22Rv1 (cell line): ENCODE results near the gene PDZRN3.

Source experiments
- H3K27ac ChIP-seq: fragments of 450-650 bp; 2 replicates; pipeline ENCODE4 v1.5.1; 2017
- ZFX ChIP-seq: fragments of 450-650 bp; IDR thresholded peaks from 2 replicates; pipeline ENCODE4 v1.6.1; 2017; ENCODE audit warnings: antibody characterized with exemption, borderline replicate concordance
- TF ChIP-seq, protein P1 (sequence below): fragments of 450-650 bp; IDR thresholded peaks from 2 replicates; pipeline ENCODE4 v1.5.1; 2017; ENCODE audit warnings: mild to moderate bottlenecking

PDZRN3 gene

GRCh38 chr3:73497646-73498406, 126.9 kb downstream of the PDZRN3 start:
- TF ChIP-seq ZFX = no peak
- TF ChIP-seq, protein P1, sequence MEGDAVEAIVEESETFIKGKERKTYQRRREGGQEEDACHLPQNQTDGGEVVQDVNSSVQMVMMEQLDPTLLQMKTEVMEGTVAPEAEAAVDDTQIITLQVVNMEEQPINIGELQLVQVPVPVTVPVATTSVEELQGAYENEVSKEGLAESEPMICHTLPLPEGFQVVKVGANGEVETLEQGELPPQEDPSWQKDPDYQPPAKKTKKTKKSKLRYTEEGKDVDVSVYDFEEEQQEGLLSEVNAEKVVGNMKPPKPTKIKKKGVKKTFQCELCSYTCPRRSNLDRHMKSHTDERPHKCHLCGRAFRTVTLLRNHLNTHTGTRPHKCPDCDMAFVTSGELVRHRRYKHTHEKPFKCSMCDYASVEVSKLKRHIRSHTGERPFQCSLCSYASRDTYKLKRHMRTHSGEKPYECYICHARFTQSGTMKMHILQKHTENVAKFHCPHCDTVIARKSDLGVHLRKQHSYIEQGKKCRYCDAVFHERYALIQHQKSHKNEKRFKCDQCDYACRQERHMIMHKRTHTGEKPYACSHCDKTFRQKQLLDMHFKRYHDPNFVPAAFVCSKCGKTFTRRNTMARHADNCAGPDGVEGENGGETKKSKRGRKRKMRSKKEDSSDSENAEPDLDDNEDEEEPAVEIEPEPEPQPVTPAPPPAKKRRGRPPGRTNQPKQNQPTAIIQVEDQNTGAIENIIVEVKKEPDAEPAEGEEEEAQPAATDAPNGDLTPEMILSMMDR = no peak
- no peak overlapping the region for H3K27ac ChIP-seq

DNA sequence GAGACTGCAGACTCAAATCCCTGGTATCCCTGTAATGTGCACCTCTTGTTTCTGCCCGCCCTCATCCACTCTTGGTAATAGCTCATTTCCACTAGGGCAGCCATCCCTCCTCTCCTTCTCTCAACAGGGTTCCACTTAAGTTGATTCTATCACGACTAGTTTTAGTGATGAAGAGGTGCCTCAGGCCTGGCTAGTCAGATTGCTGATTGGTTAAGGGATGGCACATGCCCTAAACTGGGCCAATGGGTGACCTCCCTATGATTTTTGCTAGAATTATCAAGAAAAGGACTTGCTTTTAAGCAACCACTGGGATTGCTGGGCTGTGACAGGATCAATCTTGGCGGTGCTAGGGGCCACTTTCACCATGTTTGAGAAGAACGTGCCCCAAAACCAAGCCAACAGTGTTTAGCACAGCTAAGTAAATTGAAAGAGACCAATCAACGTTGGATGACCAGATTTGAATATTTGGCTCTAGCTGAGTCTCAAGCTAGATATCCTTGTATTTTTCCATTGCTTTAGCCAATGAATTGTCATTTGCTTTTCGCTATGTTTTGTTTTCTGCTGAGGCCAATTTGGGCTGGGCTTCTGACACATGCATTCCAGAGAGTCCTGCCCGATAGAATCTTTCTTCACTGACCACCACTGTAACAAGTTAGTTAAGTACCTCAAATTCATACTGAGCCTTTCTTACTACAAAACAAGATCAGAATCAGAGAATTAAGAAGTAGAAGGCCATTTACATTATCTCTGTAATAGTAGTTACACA, 131.0 kb downstream of the PDZRN3 start:
- TF ChIP-seq, protein P1 = no peak
- TF ChIP-seq ZFX = no peak
- no peak overlapping the region for H3K27ac ChIP-seq

GRCh38 chr3:73492186-73492585, 132.6 kb downstream of the PDZRN3 start:
- TF ChIP-seq, protein P1 = no peak
- TF ChIP-seq ZFX = no peak
- H3K27ac ChIP-seq = no peak overlapping the region

DNA sequence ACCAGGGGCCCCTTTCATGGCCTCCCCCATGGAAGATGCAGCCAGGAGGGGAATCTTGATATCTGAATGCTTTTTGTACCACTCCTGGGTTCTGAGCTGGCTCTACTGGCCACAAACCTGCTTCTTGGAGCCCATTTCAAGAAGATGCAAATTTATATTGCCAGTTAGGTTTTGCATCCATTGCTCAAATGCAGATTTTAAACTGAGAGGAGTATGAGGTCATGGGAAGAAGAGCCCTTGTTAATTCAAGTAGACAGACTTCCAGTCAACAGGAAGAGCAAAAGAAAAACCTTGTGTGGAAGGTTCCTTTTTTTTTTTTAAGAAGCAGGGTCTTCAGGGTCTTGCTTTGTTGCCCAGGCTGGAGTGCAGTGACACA, 133.5 kb downstream of the PDZRN3 start:
- no peak for TF ChIP-seq ZFX
- TF ChIP-seq, protein P1 = no peak
- no peak overlapping the region for H3K27ac ChIP-seq

GRCh38 chr3:73490453-73491286, 134.1 kb downstream of the PDZRN3 start:
- no peak for TF ChIP-seq ZFX
- TF ChIP-seq, protein P1 = no peak
- H3K27ac ChIP-seq = no peak overlapping the region

GRCh38 chr3:73485877-73486330, 138.8 kb downstream of the PDZRN3 start:
- TF ChIP-seq, protein P1 = no peak
- TF ChIP-seq ZFX = no peak
- no peak overlapping the region for H3K27ac ChIP-seq
